Peyer's patch (tissue), 4 donors: ENCODE results near the gene TARP. TPM values are rescaled to one million over a fixed set of nuclear protein-coding genes. Genes with fewer than 3 reads are reported as not detected.

Experiments
- DNase-seq, 3 donors: peaks; one replicate each; pipeline ENCODE4 v3.0.0-alpha.2; 2017 to 2019
- H3K27ac ChIP-seq, 4 donors: fragments of 200-600 bp; sonication (generic); one replicate each; pipeline ENCODE4 v1.5.1; 2016 to 2019
- H3K27me3 ChIP-seq, 2 donors: fragments of 200-600 bp; sonication (generic); one replicate each; pipeline ENCODE4 v1.5.1; 2019
- H3K36me3 ChIP-seq, 3 donors: fragments of 200-600 bp; sonication (generic); one replicate each; pipeline ENCODE4 v1.5.1; 2016 to 2019
- H3K4me1 ChIP-seq, 4 donors: fragments of 200-600 bp; sonication (generic); one replicate each; pipeline ENCODE4 v1.5.1; 2016 to 2019
- H3K4me3 ChIP-seq, 4 donors: fragments of 200-600 bp; sonication (generic); 1 replicate in 3 of 4; 2 replicates in 1 of 4; pipeline ENCODE4 v1.5.1; 2016 to 2019; ENCODE audit warnings: mild to moderate bottlenecking in 1 of 4
- H3K9me3 ChIP-seq, 4 donors: fragments of 200-600 bp; sonication (generic); one replicate each; pipeline ENCODE4 v1.5.1; 2016 to 2019; ENCODE audit warnings: mild to moderate bottlenecking in 1 of 4
- POLR2A ChIP-seq, 2 donors: fragments of 450-650 bp; IDR thresholded peaks; one replicate each; pipeline ENCODE4 v1.5.1; 2017; ENCODE audit warnings: antibody characterized with exemption in 2 of 2, mild to moderate bottlenecking in 2 of 2, moderate library complexity in 2 of 2
- small RNA-seq, 2 donors: library from RNA; depleted of rRNA; stranded (forward); fragments of <200 nt; gene quantifications; one replicate each; pipeline ENCODE3, GENCODE V24; 2016
- total RNA-seq, 4 donors: library from RNA; depleted of rRNA; stranded (reverse); fragments of >200 nt; gene quantifications; one replicate each; pipeline ENCODE4 v1.1.0, GENCODE V29; 2016
- TF ChIP-seq, protein P1 (sequence below), 6 experiments: fragments of 450-650 bp in 4 of 6; fragments of 200-600 bp in 2 of 6; sonication (generic) in 1 of 6; IDR thresholded peaks; one replicate each; pipeline ENCODE4 v1.5.1; 2017 to 2019; ENCODE audit warnings: antibody characterized with exemption in 6 of 6, mild to moderate bottlenecking in 3 of 6, moderate library complexity in 1 of 6

Gene TARP

DNA sequence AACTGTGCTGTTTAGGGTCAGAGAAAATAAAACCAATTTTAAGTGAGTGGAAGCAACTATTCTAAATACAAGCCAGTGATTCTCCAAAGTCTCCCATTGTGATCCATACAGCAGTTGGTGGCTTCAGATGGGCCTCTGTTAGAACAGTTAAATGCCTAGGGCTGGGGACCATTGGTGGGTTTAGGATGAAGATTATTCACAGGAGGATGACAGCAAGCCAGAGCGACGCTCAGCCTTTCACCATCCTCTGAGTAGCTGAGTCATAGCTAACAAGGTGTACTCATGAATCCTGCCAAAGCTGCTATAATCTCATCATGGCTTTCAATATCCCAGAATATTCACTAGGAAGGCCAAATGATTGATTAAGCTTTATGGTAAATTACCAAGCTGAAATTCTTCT, 55.8 kb downstream of the TARP start:
- peaks cover 0 to 49% (median 0%) of the 10 kb centered on the region in 3 donors for H3K36me3 ChIP-seq
- no peaks in the 10 kb centered on the region for H3K27me3 ChIP-seq
- H3K4me3 ChIP-seq: no peak overlapping the region
- TF ChIP-seq POLR2A (IDR thresholded peaks at IDR 0.05): no peak
- TF ChIP-seq, protein P1, sequence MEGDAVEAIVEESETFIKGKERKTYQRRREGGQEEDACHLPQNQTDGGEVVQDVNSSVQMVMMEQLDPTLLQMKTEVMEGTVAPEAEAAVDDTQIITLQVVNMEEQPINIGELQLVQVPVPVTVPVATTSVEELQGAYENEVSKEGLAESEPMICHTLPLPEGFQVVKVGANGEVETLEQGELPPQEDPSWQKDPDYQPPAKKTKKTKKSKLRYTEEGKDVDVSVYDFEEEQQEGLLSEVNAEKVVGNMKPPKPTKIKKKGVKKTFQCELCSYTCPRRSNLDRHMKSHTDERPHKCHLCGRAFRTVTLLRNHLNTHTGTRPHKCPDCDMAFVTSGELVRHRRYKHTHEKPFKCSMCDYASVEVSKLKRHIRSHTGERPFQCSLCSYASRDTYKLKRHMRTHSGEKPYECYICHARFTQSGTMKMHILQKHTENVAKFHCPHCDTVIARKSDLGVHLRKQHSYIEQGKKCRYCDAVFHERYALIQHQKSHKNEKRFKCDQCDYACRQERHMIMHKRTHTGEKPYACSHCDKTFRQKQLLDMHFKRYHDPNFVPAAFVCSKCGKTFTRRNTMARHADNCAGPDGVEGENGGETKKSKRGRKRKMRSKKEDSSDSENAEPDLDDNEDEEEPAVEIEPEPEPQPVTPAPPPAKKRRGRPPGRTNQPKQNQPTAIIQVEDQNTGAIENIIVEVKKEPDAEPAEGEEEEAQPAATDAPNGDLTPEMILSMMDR (IDR thresholded peaks at IDR 0.05): no peak
- H3K9me3 ChIP-seq: no peaks in the 10 kb centered on the region
- DNase-seq: no peak
- peaks cover 0 to 11% (median 0%) of the 10 kb centered on the region in 4 donors for H3K4me1 ChIP-seq
- H3K27ac ChIP-seq: peak overlapping the region; percentile 1 to 53 (median 26)

DNA sequence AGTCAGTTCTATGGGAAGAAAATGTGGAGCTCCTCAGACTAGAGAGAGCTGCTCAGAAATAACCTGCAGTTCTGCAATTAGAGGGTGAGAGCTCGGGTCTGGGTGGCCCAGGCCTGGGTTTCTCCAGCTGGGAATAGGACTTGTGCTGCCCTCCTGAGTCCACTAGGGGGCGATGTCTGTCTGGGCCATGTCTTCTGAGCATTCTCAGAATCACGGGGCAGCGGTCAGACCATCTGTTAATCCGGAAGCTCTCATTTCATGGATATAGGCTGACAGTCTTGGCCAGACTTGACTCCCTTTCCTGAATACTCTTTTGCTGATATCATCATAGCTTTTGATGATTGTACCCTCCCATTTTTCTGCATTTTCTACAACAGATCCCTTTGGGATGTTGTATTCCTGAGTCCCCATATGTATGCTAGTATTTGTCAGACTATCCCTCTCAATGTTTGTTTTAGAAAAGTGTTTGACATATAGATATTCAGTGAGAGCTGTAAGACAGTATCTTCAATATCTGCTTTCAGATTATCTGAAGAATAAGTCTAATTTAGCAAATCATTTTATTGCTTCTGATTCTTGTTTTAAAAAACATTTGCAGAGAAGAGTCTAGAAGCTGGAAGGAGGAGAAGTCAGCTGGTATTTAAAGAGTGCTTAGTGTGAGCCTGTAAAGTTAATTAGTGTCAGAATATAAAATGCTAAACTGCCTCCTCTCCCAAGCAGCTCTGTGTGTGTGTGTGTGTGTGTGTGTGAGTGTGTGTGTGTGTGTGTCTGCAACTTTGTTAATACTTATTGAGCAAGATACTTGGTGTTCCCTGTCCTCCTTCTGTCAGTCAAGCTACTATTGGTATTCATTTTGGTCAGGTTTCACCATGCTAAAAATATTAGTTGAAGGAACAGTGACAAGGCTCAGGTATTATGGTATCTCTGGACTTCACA, 57.4 kb downstream of the TARP start:
- peaks cover 0 to 11% (median 0%) of the 10 kb centered on the region in 4 donors for H3K4me1 ChIP-seq
- no peaks in the 10 kb centered on the region for H3K9me3 ChIP-seq
- no peak overlapping the region for H3K4me3 ChIP-seq
- peak; percentile 69 to 90 (median 81) for DNase-seq
- no peaks in the 10 kb centered on the region for H3K27me3 ChIP-seq
- H3K36me3 ChIP-seq: peaks cover 0 to 43% (median 0%) of the 10 kb centered on the region in 3 donors
- peak overlapping the region in 3 of 4 donors; percentile 16 to 53 (median 39) for H3K27ac ChIP-seq
- TF ChIP-seq, protein P1 (IDR thresholded peaks at IDR 0.05): peak; percentile 80 to 96 (median 87)
- TF ChIP-seq POLR2A (IDR thresholded peaks at IDR 0.05): no peak

DNA sequence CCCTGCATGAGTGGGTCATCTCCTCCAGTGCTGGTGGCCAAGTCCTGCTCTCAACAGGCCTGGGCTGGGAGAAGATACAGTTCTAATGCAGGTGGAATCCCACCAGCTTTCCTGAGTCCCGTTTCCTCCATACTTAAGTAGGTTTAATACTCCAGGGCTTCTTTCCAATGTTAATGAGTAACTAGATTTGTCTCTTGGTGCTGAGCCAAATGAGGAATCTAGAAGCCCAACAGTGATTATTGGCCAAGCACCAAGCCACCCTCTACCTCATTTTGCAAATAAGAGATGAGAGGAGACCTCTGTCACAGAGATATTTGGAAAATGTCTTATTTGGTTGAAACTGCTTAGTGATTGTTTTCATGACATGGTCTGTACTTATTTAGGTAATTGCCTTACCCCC, 58.3 kb downstream of the TARP start:
- Histone ChIP-seq H3K9me3 (no peaks in the 10 kb centered on the region), H3K27ac (no peak overlapping the region), H3K4me3 (no peak overlapping the region), H3K27me3 (no peaks in the 10 kb centered on the region), H3K36me3 (peaks cover 0 to 34% (median 0%) of the 10 kb centered on the region in 3 donors), H3K4me1 (peaks cover 0 to 11% (median 0%) of the 10 kb centered on the region in 4 donors)
- DNase-seq: no peak
- TF ChIP-seq, protein P1 (IDR thresholded peaks at IDR 0.05): no peak
- no peak for TF ChIP-seq POLR2A (IDR thresholded peaks at IDR 0.05)

DNA sequence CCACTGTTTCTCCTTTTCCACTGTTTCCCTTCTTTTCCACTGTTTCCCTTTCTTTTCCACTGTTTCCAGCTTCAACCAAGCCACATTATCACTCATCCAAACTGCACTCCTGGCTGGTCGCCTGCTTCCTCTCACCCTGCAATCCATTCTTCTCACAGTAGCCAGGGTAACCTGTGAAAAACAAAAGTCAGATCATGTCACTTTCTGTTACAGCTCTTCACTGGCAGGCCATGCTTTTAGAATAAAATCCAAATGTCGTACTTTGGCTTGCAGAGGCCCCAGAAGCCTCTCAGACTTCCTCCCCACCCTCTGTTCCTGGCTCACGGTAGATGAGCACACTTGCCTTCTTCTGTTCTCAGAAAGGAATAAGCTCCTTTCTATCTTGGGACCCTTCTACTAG, 61.5 kb downstream of the TARP start:
- no peak overlapping the region for H3K27ac ChIP-seq
- peaks cover 0 to 11% (median 0%) of the 10 kb centered on the region in 4 donors for H3K4me1 ChIP-seq
- no peak for TF ChIP-seq POLR2A (IDR thresholded peaks at IDR 0.05)
- TF ChIP-seq, protein P1 (IDR thresholded peaks at IDR 0.05): no peak
- peaks cover 0 to 12% (median 0%) of the 10 kb centered on the region in 3 donors for H3K36me3 ChIP-seq
- H3K27me3 ChIP-seq: no peaks in the 10 kb centered on the region
- no peaks in the 10 kb centered on the region for H3K9me3 ChIP-seq
- DNase-seq: no peak
- no peak overlapping the region for H3K4me3 ChIP-seq

DNA sequence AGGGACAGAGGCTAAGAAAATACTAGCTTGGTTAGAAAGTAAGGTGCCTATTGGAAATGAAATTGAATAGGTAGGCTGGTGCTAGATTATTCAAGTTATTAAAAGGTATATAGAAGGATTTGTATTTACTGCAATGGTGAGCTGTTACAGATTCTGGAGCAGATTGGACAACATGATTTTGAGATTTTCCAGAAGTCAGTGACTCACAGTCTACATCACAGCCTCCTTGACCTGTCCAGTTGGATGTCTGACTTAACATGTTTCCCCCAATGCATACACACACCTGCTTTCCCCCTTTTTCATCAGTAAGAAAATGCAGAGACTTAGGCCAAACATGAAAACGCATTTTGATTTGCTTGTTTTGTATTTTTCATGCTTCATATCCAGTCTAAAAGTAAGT, 62.0 kb downstream of the TARP start:
- H3K9me3 ChIP-seq: no peaks in the 10 kb centered on the region
- no peak overlapping the region for H3K27ac ChIP-seq
- H3K27me3 ChIP-seq: no peaks in the 10 kb centered on the region
- TF ChIP-seq, protein P1 (IDR thresholded peaks at IDR 0.05): no peak
- TF ChIP-seq POLR2A (IDR thresholded peaks at IDR 0.05): no peak
- no peak overlapping the region for H3K4me3 ChIP-seq
- DNase-seq: no peak
- peaks cover 0 to 11% (median 0%) of the 10 kb centered on the region in 4 donors for H3K4me1 ChIP-seq
- H3K36me3 ChIP-seq: peaks cover 0 to 9% (median 0%) of the 10 kb centered on the region in 3 donors

Small RNA genes within 50 kb of the gene (small RNA-seq; reads per million reads assigned to genes)
- gene TRGJ1 (0 reads per million in 2 donors), gene TRGJ2 (0 reads per million in 2 donors), gene TRGJP (0 reads per million in 2 donors), gene TRGJP1 (0 reads per million in 2 donors), gene TRGJP2 (0 reads per million in 2 donors), gene TRGVA (0 reads per million in 2 donors)

Other genes starting within 250 kb of the TARP start
- gene STARD3NL, start 95.4 kb downstream of the TARP start, total RNA-seq: 10 to 100 TPM; 18.9 to 47.1 (median 23.2) TPM